GM18907 (cell line): Measurements from ENCODE around the gene KIF20A.
"Not testable (repeated sequence)": the region's sequence is repeated elsewhere in the genome, so short reads cannot be mapped to it uniquely, and the experiment has no call there.

Source experiments
- ATAC-seq: cut with Tn5 transposase; IDR thresholded peaks from one replicate; pipeline ENCODE4 v1.9.1; 2021; ENCODE audit warnings: mild to moderate bottlenecking, moderate library complexity; ENCODE audit not compliant: unreplicated experiment

Gene KIF20A

DNA sequence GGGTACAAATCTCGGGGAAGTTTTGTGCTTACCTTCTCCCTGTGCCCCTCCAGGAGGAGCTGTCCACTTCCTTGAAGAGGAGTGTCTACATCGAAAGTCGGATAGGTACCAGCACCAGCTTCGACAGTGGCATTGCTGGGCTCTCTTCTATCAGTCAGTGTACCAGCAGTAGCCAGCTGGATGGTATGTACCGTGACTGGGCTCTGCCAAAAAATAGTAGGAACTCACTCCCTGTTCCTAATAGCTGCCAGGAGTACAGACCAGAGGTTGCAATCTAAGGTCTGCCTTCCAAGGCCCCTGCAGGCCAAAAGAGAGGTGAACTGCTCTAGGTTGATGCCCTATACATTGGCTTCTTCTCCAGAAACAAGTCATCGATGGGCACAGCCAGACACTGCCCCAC lies 3.9 kb downstream of the KIF20A start:
- no peak for ATAC-seq

DNA sequence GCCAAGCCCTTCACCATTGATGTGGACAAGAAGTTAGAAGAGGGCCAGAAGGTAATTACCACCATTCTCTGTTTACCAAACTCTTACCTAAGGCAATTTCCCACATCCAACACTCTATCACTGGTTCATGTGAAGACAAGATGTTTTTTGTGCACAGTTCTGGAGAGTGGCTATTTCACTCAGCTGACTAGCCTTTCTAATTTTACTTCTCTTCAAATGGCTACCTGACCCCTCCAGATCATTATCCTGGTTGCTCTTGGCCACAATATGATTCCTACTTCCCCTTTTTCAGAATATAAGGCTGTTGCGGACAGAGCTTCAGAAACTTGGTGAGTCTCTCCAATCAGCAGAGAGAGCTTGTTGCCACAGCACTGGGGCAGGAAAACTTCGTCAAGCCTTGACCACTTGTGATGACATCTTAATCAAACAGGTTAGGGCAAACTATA lies 7.1 kb downstream of the KIF20A start:
- no peak for ATAC-seq

DNA sequence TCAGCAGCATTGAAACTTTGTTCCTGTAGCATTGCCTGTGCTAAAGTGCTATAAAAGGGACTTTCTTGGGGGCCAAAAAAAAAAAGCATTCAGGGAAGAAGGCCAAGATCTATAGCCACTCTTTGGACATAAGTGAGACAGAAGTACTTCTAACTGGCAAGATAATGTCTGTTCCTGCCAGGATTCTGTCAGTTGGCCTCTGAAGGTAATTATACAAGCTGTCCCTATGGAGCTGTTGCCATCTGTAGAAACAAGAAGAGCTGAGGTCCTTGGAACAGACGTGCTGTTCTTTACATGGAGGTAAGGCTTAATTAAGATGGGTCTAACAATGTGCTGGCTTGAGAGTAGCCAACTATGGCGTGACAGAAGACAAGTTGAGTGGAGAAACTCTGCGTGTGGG lies 9.7 kb downstream of the KIF20A start:
- no peak for ATAC-seq

DNA sequence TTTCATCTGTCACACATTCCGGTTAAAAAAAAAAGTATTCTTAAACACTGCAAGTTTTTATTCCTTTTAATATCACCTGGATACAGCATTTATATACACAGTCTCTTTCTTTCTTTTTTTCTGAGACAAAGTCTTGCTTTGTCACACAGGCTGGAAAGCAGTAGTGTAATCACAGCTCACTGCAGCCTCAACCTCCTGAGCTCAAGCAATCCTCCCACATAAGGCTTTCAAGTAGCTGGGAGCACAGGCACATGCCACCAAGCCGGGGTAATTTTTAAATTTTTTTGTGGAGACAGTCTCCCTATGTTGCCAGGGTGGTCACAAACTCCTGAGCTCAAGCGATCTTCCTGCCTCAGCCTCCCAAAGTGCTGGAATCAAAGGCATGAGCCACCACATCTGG lies 13.9 kb downstream of the KIF20A start:
- no peak for ATAC-seq

DNA sequence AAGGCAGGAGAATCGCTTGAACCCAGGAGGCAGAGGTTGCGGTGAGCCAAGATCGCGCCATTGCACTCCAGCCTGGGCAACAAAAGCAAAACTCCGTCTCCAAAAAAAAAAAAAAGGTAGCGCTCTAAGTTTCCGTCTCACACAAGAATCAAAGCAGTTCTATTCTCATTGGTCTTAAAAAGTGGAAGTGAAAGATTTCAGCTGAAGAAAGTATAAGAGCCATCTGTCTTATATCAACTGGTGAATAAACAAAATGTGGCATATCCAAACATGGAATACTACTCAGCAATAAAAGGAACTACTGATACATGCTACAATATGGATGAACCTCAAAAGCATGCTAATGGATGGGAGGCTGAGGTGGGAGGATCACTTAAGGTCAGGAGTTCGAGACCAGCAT lies 14.9 kb downstream of the KIF20A start:
- ATAC-seq, result not testable (repeated sequence)

DNA sequence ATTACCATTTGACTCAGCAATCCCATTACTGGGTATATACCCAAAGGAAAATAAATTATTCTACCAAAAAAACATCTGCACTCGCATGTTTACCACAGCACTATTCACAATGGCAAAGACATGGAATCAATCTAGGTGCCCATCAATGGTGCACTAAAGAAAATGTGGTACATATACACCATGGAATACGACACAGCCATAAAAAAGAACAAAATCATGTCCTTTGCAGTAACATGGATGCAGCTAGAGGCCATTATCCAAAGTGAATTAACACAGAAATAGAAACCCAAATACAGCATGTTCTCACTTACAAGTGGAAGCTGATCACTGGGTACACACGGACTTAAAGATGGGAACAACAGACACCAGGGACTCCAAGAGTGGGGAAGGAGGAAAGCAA lies 32.1 kb downstream of the KIF20A start:
- ATAC-seq, result no peak

DNA sequence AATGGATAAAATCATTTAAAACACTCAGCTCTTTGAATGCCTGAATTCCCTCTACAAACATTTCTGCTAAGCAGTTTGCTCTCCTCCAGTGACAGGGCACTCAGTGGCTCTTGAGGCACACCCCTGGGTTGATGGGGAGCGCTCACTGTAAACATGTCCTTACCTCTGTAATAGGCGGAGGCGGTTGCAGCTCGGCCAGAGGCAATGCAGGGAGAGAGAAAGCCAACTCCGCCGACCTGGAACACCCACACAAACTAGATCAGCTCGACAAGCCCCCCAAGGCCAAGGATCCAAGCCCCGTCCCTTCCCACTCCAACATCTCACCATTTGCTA lies 33.9 kb downstream of the KIF20A start:
- ATAC-seq, result peak; percentile 13

DNA sequence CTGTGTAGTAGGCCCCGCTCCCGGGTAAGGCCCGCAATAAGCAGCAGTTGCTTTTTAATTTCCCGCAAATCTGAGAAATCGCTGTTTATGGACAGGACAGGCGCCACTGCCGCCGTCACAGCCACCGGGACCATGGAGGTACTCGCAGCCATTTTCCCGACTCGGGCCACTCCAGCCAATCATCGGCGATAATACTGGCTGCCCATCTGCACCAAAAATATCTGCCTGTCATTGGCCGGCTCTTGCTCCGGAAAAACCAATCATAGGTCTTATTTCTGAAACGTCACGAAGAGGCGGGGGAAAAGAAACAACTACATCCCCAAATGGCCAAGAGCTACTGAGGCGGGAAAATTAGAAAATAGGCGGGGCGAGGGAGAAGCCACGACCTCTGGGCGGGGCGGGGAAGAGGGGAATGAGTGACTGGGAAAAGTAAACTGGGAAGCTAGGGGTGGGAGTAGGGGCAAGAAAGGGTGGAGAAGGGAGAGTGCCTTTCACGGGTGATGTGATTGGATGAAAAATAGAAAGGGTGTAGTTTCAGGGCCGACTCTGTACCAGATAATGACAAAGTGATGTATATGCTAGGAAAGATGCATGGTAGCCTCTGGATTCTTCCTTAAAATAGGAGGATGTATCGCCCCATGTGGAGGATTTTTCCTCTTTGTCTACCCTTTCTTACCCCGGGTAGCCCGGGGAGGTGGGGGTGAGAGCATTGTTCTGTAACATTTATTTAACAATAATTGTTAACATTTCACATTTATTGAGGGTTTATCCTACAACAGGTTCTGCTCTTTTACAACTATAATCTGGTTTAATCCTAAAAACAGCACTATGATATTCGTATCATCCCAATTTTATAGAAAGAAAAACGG lies 34.5 kb downstream of the KIF20A start, which contains the start of gene CDC23:
Gene CDC23, minus strand, starts transcription at position 163 of the 869 bp plus-strand sequence. Its CDS starts 11 bp downstream, at position 152.
- ATAC-seq, result peak; percentile 97

DNA sequence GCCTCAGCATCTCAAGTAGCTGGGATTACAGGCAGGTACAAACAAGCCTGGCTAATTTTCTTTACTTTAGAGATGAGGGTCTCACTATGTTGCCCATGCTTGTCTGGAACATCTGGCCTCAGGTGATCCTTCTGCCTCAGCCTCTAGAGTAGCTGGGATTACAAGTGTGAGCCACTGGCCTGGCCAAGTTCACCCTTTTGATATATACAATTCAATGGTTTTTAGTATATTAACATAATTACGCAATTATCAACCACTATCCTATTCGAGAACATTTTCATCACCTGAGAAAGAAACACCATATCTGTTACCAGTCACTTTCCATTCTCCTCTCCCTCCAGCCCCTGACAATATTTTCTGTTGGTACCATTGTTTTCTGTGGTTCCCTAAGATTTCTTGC lies 37.9 kb downstream of the KIF20A start:
- no peak for ATAC-seq

DNA sequence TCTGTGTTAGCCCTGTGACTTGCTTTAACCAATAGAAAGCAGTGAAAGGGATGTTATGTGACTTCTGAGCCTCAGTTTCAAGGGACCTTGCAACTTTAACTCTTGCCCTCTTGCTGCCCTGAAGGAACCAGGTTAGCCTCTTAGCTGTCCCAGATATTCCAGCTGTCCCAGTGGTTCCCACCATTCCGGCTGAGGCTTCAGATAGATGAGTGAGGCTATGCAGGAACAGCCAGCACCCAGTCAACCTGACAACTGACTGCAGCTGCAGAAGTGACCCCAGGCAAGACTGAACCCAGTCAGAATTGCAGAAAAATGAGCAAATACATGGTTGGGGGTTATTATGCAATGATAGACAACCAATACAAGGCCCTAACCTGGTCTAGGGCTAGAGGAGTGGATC lies 44.6 kb downstream of the KIF20A start:
- no peak for ATAC-seq

DNA sequence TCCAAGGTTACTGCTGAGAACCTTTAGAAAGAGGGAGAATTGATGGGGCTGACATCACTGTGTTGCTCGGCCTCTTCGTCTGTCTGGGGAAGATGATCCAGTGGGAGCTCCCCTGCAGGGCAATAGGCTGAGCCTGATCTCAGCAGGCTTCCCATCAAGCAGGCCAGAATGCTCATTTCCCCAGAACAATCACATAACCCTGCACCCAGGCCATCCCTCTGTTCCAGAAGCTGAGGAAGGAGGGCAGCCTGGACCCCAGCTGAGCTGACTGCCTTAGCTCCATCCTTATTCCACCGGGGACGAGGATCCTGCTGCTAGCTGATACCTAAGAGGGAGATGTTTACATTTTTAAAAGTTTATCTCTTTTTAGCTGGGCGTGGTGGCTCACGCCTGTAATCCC lies 45.8 kb downstream of the KIF20A start:
- no peak for ATAC-seq

DNA sequence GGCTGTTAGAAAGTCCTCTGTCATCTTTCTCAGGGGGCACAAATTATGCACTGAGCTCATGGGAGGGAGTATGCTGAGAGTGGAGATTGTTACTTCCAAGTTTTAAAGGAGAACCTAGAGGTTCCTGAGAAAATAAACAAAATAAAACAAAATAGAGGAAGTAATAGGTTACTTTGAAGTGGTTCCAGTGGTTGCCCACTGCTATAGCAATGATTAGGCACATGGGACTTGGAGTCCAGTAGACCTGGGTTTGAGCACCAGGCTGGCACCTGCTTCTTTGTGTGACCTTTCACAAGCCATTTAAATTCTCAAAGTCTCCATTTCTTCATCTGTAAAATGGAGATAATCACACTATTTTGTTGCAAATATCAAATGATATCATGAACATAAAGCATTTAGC lies 48.0 kb downstream of the KIF20A start:
- ATAC-seq, result no peak

DNA sequence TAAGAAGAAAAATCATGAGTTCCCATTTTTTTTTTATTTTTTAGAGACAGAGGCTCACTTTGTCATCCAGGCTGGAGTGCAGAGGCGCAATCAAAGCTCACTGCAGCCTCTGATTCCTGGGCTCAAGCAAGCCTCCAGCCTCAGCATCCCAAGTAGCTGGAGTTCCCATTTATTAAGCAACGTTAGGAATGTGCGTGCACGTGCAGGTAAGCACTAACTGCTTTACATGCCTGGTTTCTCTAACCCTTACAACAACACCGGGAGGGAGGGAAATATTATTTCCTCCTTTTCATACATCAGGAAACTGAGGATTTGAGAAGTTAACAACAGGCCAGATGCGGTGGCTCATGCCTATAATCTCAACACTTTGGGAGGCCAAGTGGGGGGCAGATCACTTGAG lies 50.5 kb downstream of the KIF20A start:
- no peak for ATAC-seq

DNA sequence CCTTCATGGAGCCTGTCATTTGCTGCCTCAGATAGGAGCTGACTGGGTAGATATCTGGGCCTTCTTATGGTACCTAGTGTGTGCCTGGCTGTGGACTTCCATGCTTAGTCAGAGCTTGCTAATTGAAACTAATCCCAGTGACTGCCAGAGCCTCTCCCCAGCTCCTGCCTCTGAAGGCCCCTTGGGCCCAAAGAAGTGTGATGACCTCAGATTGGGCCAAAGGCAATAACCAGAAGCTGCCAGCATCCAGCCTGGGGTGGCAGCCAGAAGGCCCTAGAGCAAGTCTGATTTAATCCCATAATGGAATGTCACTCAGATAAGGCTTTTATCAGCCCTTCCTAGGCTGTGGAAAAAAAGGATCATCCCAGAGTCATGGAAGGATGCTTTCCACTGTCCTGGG lies 51.3 kb downstream of the KIF20A start:
- no peak for ATAC-seq

DNA sequence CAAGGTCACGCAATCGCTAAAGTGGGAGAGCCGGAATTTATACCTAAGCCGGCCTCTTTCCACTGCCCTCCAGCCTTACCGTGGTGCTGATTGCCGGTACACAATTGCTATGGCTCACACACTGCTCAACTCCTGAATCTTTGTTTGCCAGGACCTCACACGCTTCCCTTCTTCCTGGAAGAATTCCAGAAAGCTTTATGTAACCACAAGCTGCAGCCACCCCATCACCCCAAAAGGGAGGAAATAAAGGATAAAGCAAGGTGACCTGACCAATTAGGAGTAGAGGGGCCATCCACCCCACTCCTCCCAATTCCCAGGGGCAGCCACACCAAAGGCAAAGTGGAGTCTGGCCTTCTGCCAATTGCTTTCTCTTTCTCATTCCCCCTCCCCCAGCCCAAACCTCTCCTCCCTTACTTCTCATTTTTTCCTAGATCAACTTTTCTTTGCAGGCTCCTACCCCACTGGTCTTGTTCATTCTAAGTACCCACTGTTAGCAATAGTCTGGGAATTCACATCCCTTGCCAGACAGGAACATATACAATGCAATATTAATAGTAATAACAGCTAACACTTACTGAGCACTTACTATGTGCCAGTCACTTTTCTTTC lies 52.2 kb downstream of the KIF20A start:
- ATAC-seq, result no peak

DNA sequence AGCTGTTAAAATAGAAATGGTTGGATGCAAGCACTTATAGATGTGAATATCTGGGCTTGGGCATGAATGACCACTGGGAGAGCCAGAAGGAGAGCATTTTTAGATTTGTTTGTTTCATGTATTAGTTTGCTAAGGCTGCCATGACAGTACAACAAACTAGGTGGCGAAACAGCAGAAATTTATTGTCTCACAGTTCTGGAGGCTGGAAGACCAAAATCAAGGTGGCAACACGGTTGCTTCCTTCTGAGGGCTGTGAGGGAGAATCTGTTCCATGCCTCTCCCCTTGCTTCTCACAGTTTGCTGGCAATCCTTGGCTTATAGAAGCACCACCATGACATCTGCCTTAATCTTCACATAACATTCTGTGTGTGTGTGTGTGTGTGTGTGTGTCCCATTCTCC lies 54.4 kb downstream of the KIF20A start:
- ATAC-seq, result no peak

DNA sequence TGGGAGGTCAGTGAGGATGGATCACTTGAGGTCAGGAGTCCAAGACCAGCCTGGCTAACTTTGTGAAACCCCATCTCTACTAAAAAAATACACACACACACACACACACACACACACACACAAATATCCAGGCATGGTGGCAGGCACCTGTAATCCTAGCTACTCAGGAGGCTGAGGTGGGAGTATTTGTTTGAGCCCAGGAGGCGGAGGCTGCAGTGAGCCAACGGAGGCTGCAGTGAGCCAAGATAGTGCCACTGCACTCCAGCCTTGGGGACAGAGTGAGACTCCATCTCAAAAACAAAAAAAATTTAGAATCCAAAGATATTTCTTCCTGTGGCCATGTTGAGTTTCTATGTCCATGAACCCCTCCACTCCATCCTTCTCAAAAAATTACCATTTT lies 55.7 kb downstream of the KIF20A start:
- no peak for ATAC-seq
